ENCODE data around the gene HDAC9. TPM values are rescaled to one million over a fixed set of nuclear protein-coding genes. Genes with fewer than 3 reads are reported as not detected.
"Not testable (repeated sequence)": the region's sequence is repeated elsewhere in the genome, so short reads cannot be mapped to it uniquely, and the experiment has no call there.

HDAC9 gene
- total RNA-seq, 2 donors from 2014 or later: 16.0 to 22.4 TPM

- intact Hi-C loops (cut with DNase I): no loop called here
- DNase-seq: no peak
- no peak for ATAC-seq
These were observed 183.7 kb downstream of the HDAC9 start for GRCh38 chr7:18679261-18679660.

- no peak for ATAC-seq
These were observed 185.0 kb downstream of the HDAC9 start for GRCh38 chr7:18680576-18680975.

GRCh38 chr7:18684916-18685315, 189.4 kb downstream of the HDAC9 start:
- DNase-seq (no peak), ATAC-seq (no peak)
- intact Hi-C loops (cut with DNase I): no loop called here

More at GRCh38 chr7:18680576-18680975, 185.0 kb downstream of the HDAC9 start:
- no peak for DNase-seq
- intact Hi-C loops (cut with DNase I): no loop called here

GRCh38 chr7:18685971-18686370, 190.4 kb downstream of the HDAC9 start:
- DNase-seq (no peak), ATAC-seq (no peak)
- intact Hi-C loops (cut with DNase I): no loop called here

GRCh38 chr7:18689551-18689950, 194.0 kb downstream of the HDAC9 start:
- intact Hi-C loops (cut with DNase I): no loop called here
- DNase-seq (no peak), ATAC-seq (no peak)

GRCh38 chr7:18693406-18693805, 197.9 kb downstream of the HDAC9 start:
- ATAC-seq: peak; percentile 71 to 73
- DNase-seq: no peak
- intact Hi-C loops (cut with DNase I): loop anchor here in 1 of 2 donors (10.0 kb wide), 1 partner anchor 361 kb away; no protein-coding TSS in a partner anchor

- no peak for DNase-seq
- no peak for ATAC-seq
- intact Hi-C loops (cut with DNase I): loop anchor here in 1 of 2 donors (10.0 kb wide), 1 partner anchor 361 kb away; no protein-coding TSS in a partner anchor
These were observed 198.3 kb downstream of the HDAC9 start for GRCh38 chr7:18693816-18694215.

GRCh38 chr7:18694484-18694883, 198.9 kb downstream of the HDAC9 start:
- DNase-seq (no peak), ATAC-seq (no peak)
- intact Hi-C loops (cut with DNase I): loop anchor here in 1 of 2 donors (10.0 kb wide), 1 partner anchor 360 kb away; no protein-coding TSS in a partner anchor

- intact Hi-C loops (cut with DNase I): loop anchor here in 1 of 2 donors (10.0 kb wide), 1 partner anchor 360 kb away; no protein-coding TSS in a partner anchor
- no peak for ATAC-seq
These were observed 199.4 kb downstream of the HDAC9 start for GRCh38 chr7:18694911-18695310.

GRCh38 chr7:18698258-18698734, 202.7 kb downstream of the HDAC9 start:
- ATAC-seq (no peak), DNase-seq (no peak)
- intact Hi-C loops (cut with DNase I): loop anchor here in 1 of 2 donors (10.0 kb wide), 1 partner anchor 357 kb away; no protein-coding TSS in a partner anchor

More at GRCh38 chr7:18694911-18695310, 199.4 kb downstream of the HDAC9 start:
- no peak for DNase-seq

- DNase-seq (no peak), ATAC-seq (no peak)
- intact Hi-C loops (cut with DNase I): no loop called here
These were observed 204.6 kb downstream of the HDAC9 start for GRCh38 chr7:18700147-18700546.

- ATAC-seq (no peak), DNase-seq (no peak)
- intact Hi-C loops (cut with DNase I): no loop called here
These were observed 206.7 kb downstream of the HDAC9 start for GRCh38 chr7:18702071-18702829.

GRCh38 chr7:18703685-18704084, 208.1 kb downstream of the HDAC9 start:
- intact Hi-C loops (cut with DNase I): no loop called here
- ATAC-seq (no peak), DNase-seq (no peak)

- intact Hi-C loops (cut with DNase I): no loop called here
- ATAC-seq (no peak), DNase-seq (no peak)
These were observed 211.1 kb downstream of the HDAC9 start for GRCh38 chr7:18706670-18707069.

GRCh38 chr7:18708204-18708603, 212.7 kb downstream of the HDAC9 start:
- DNase-seq: no peak
- intact Hi-C loops (cut with DNase I): no loop called here
- no peak for ATAC-seq

- intact Hi-C loops (cut with DNase I): no loop called here
- DNase-seq (no peak), ATAC-seq (no peak)
These were observed 220.4 kb downstream of the HDAC9 start for GRCh38 chr7:18715988-18716387.

- ATAC-seq (no peak), DNase-seq (no peak)
- intact Hi-C loops (cut with DNase I): no loop called here
These were observed 225.9 kb downstream of the HDAC9 start for GRCh38 chr7:18721429-18721828.

- ATAC-seq (no peak), DNase-seq (no peak)
- intact Hi-C loops (cut with DNase I): no loop called here
These were observed 228.8 kb downstream of the HDAC9 start for GRCh38 chr7:18724318-18724717.

GRCh38 chr7:18727115-18727870, 231.7 kb downstream of the HDAC9 start:
- DNase-seq (no peak), ATAC-seq (peak in 1 of 2 donors; percentile 57)
- intact Hi-C loops (cut with DNase I): no loop called here

- DNase-seq; intact Hi-C loops (cut with DNase I); ATAC-seq: not testable (repeated sequence)
These were observed 240.5 kb downstream of the HDAC9 start for GRCh38 chr7:18736012-18736411.

All from left cardiac atrium (tissue), 4 donors.